GM12878 (cell line): ENCODE measurements around the gene SLC25A26. TPM values are rescaled to one million over a fixed set of nuclear protein-coding genes. Genes with fewer than 3 reads are reported as not detected.

Experiments used
- ASH2L ChIP-seq: fragments of 300-600, 200-600 bp; sonication (generic); IDR thresholded peaks from 2 replicates; pipeline ENCODE4 v1.6.1; 2017; ENCODE audit warnings: low read depth, mild to moderate bottlenecking, borderline replicate concordance
- ATF3 ChIP-seq: IDR thresholded peaks from 2 replicates; pipeline ENCODE4 v1.6.1; 2011; ENCODE audit warnings: low read depth, mild to moderate bottlenecking, low read length, moderate library complexity, borderline replicate concordance; ENCODE audit errors: extremely low read depth
- BCL3 ChIP-seq: IDR thresholded peaks from 2 replicates; pipeline ENCODE4 v1.6.1; 2011; ENCODE audit warnings: borderline replicate concordance, low read depth, mild to moderate bottlenecking, moderate library complexity, low read length; ENCODE audit not compliant: insufficient read depth, poor library complexity, severe bottlenecking
- CEBPB ChIP-seq, 2 experiments: fragments of 150-350 bp in 1 of 2; IDR thresholded peaks; 2 replicates each; pipeline ENCODE4 v1.6.1; 2012 to 2014; ENCODE audit warnings: low read depth in 2 of 2, low read length in 2 of 2, borderline replicate concordance in 1 of 2, inconsistent platforms in 1 of 2
- CEBPZ ChIP-seq: fragments of 150-350 bp; IDR thresholded peaks from 2 replicates; pipeline ENCODE4 v1.6.1; 2016; ENCODE audit warnings: low read depth, low read length
- DPF2 ChIP-seq: fragments of 450-650 bp; IDR thresholded peaks from 2 replicates; pipeline ENCODE4 v1.6.1; 2017; ENCODE audit warnings: mild to moderate bottlenecking
- ESRRA ChIP-seq: IDR thresholded peaks from 2 replicates; pipeline ENCODE4 v1.6.1; 2012; ENCODE audit warnings: mild to moderate bottlenecking, low read length, improper control_type of control experiment
- IKZF1 ChIP-seq: fragments of 450-650 bp; conservative IDR thresholded peaks from 2 replicates; pipeline ENCODE4 v1.6.1; 2017; ENCODE audit warnings: antibody characterized with exemption, mild to moderate bottlenecking
- IRF5 ChIP-seq: fragments of 450-650 bp; IDR thresholded peaks from 2 replicates; pipeline ENCODE4 v1.6.1; 2017; ENCODE audit warnings: borderline replicate concordance
- MTA2 ChIP-seq: fragments of 450-650 bp; IDR thresholded peaks from 2 replicates; pipeline ENCODE4 v1.6.1; 2016; ENCODE audit warnings: low read depth, mild to moderate bottlenecking, moderate library complexity
- NBN ChIP-seq: fragments of 450-650 bp; IDR thresholded peaks from 2 replicates; pipeline ENCODE4 v1.6.1; 2016
- NFXL1 ChIP-seq: fragments of 450-650 bp; IDR thresholded peaks from 2 replicates; pipeline ENCODE4 v1.6.1; 2017; ENCODE audit warnings: antibody characterized with exemption, mild to moderate bottlenecking, borderline replicate concordance
- NR2C2 ChIP-seq: IDR thresholded peaks from 2 replicates; pipeline ENCODE4 v1.6.1; 2011; ENCODE audit warnings: borderline replicate concordance, low read depth; ENCODE audit not compliant: control insufficient read depth, insufficient read length
- POU2F2 ChIP-seq: IDR thresholded peaks from 3 replicates; pipeline ENCODE4 v1.6.1; 2011; ENCODE audit warnings: low read depth, mild to moderate bottlenecking, low read length, borderline replicate concordance
- RAD21 ChIP-seq: IDR thresholded peaks from 2 replicates; pipeline ENCODE4 v1.6.1; 2011; ENCODE audit warnings: mild to moderate bottlenecking, low read depth, low read length, moderate library complexity; ENCODE audit not compliant: insufficient read depth
- RAD51 ChIP-seq: fragments of 450-650 bp; IDR thresholded peaks from 2 replicates; pipeline ENCODE4 v1.6.1; 2016; ENCODE audit warnings: moderate library complexity, mild to moderate bottlenecking, inconsistent platforms
- RCOR1 ChIP-seq: conservative IDR thresholded peaks from 2 replicates; pipeline ENCODE4 v1.6.1; 2012; ENCODE audit warnings: low read depth, low read length, improper control_type of control experiment
- RFX5 ChIP-seq: IDR thresholded peaks from 2 replicates; pipeline ENCODE4 v1.6.1; 2011; ENCODE audit warnings: low read depth, low read length, improper control_type of control experiment
- RUNX3 ChIP-seq: IDR thresholded peaks from 2 replicates; pipeline ENCODE4 v1.6.1; 2012; ENCODE audit warnings: low read length, inconsistent platforms
- TCF3 ChIP-seq: IDR thresholded peaks from 2 replicates; pipeline ENCODE4 v1.6.1; 2012; ENCODE audit warnings: low read depth, mild to moderate bottlenecking, low read length, borderline replicate concordance; ENCODE audit not compliant: insufficient read depth
- ZSCAN29 ChIP-seq: fragments of 450-650 bp; IDR thresholded peaks from 2 replicates; pipeline ENCODE4 v1.6.1; 2017; ENCODE audit warnings: mild to moderate bottlenecking, moderate library complexity
- polyA plus RNA-seq, 11 experiments: library from polyadenylated mRNA; depleted of rRNA in 4 of 11; unstranded in 6 of 11; stranded (reverse) in 5 of 11; fragments of >200 nt; fragmentation: Nextera tagmentation in 4 of 11; fragmentation: Illumina TruSeq in 1 of 11; extraction: Ambion mirVana in 4 of 11; extraction: Trizol in 1 of 11; gene quantifications; 1 replicate in 1 of 11; 2 replicates in 10 of 11; pipeline versions ENCODE4 v1.2.1 to v1.2.3, GENCODE V29; 2011 to 2016; ENCODE audit warnings: inconsistent platforms in 2 of 11, missing spikeins in 2 of 11, low read depth in 1 of 11
- total RNA-seq, 4 experiments: library from RNA; depleted of rRNA in 3 of 4; stranded (reverse); fragments of >200 nt in 3 of 4; fragmentation: Illumina TruSeq in 1 of 4; extraction: Trizol in 1 of 4; gene quantifications; 2 replicates each; pipeline versions ENCODE4 v1.2.1 to v1.2.3, GENCODE V29; 2013 to 2021

Gene SLC25A26
- total and polyA plus RNA-seq, 10 of the 15 experiments (the other 5 are each of a cell fraction or from before 2014, with no cell fraction given) = 14.6 to 49.7 (median 24.9) TPM

GRCh38 chr3:66386011-66386924 lies 165.5 kb downstream of the SLC25A26 start (continued):
- TF ChIP-seq IRF5 = no peak
- TF ChIP-seq ASH2L = no peak
- no peak for TF ChIP-seq POU2F2
- no peak for TF ChIP-seq ZSCAN29
- no peak for TF ChIP-seq NFXL1
- no peak for TF ChIP-seq CEBPZ
- TF ChIP-seq RCOR1 = 0 out of 2 replicates have a peak, but pooled peaks have one; percentile 80
- no peak for TF ChIP-seq RAD21
- no peak for TF ChIP-seq CEBPB (IDR thresholded peaks at IDR 0.05; ENCODE audit: borderline replicate concordance in 1 of 2, low read depth in 2 of 2, low read length in 2 of 2)
- no peak for TF ChIP-seq ESRRA
- TF ChIP-seq RAD51 = no peak; the same call in 1 of the 2 replicates
- TF ChIP-seq TCF3 = 0 out of 2 replicates have a peak, but pooled peaks have one; percentile 33
- TF ChIP-seq NR2C2 = no peak
- TF ChIP-seq ATF3 = no peak
- no peak for TF ChIP-seq BCL3
- TF ChIP-seq MTA2 = peak; percentile 90
- TF ChIP-seq DPF2 = peak; percentile 68
- peak; percentile 62 for TF ChIP-seq RUNX3
- TF ChIP-seq RFX5 = no peak
- peak; percentile 89 for TF ChIP-seq IKZF1
- TF ChIP-seq NBN = peak; percentile 74; the same call in 1 of the 2 replicates
